ENCODE measurements around the gene OR4K5. TPM values are rescaled to one million over a fixed set of nuclear protein-coding genes. Genes with fewer than 3 reads are reported as not detected.

OR4K5 gene
- total and polyA plus RNA-seq, 2 donors (not counting 1 experiment from before 2014, with no cell fraction given) = not detected

DNA sequence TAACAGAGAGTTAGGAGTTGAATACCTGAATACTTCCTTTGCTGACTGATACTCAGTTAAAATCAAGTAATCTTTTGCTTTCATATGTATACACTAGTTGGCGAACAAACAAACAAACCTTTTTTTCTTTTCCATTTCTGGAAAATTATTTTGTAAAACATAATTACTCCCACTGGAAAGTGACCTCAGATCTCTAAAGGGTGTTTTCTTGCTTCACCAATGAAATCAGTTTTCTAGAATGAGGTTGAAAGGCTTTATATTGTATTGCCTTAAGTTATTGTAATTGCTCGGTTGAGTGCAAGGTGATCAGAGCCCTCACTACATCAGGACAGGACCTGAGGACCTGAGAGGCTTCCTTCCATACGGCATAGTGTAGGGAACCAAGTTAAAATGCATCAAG is 10.2 kb downstream of the OR4K5 start, which contains the start of gene OR4K1:
TSS of gene OR4K1 (plus strand) at position 301 of the 400 bp plus-strand sequence. CDS start 4,750 bp downstream, outside the sequence.
- no peaks in the 10 kb centered on the region for H3K27me3 ChIP-seq (ENCODE audit: control insufficient read depth, insufficient read depth, low read length)
- H3K4me1 ChIP-seq (ENCODE audit: control insufficient read depth, extremely low read depth, insufficient read depth, low read length) = no peaks in the 10 kb centered on the region
- H3K79me2 ChIP-seq (ENCODE audit: control insufficient read depth, insufficient read depth, low read length) = no peaks in the 10 kb centered on the region
- H4K20me1 ChIP-seq (ENCODE audit: control insufficient read depth, extremely low read depth, insufficient read depth, low read length) = no peaks in the 10 kb centered on the region
- no peak within 1 kb of the TSS for H3K9ac ChIP-seq (ENCODE audit: insufficient read depth, low read length)
- H3K4me3 ChIP-seq (replicated peaks in 1 of 4; ENCODE audit: control extremely low read depth in 1 of 4, insufficient read depth in 1 of 4, low read depth in 3 of 4, low read length in 4 of 4) = no peak within 1 kb of the TSS
- DNase-seq (ENCODE audit: low read depth in 2 of 2) = no peak
- no peaks in the 10 kb centered on the region for H3K9me3 ChIP-seq (ENCODE audit: control insufficient read depth, insufficient read depth, low read depth, low read length)
- H3K4me2 ChIP-seq (ENCODE audit: extremely low read depth, insufficient read depth, low read length) = no peak within 1 kb of the TSS
- no peak for TF ChIP-seq EZH2 (IDR thresholded peaks at IDR 0.05; ENCODE audit: low read length, missing control alignments)
- TF ChIP-seq, protein P1, sequence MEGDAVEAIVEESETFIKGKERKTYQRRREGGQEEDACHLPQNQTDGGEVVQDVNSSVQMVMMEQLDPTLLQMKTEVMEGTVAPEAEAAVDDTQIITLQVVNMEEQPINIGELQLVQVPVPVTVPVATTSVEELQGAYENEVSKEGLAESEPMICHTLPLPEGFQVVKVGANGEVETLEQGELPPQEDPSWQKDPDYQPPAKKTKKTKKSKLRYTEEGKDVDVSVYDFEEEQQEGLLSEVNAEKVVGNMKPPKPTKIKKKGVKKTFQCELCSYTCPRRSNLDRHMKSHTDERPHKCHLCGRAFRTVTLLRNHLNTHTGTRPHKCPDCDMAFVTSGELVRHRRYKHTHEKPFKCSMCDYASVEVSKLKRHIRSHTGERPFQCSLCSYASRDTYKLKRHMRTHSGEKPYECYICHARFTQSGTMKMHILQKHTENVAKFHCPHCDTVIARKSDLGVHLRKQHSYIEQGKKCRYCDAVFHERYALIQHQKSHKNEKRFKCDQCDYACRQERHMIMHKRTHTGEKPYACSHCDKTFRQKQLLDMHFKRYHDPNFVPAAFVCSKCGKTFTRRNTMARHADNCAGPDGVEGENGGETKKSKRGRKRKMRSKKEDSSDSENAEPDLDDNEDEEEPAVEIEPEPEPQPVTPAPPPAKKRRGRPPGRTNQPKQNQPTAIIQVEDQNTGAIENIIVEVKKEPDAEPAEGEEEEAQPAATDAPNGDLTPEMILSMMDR (conservative IDR thresholded peaks at IDR 0.05 in 1 of 2, IDR thresholded peaks at IDR 0.05 in 1 of 2; ENCODE audit: low read depth in 1 of 2, low read length in 2 of 2) = no peak
- no peaks in the 10 kb centered on the region for H3K36me3 ChIP-seq (ENCODE audit: control insufficient read depth, insufficient read depth, low read length)
- no peak within 1 kb of the TSS for H2AFZ ChIP-seq (ENCODE audit: low read length)
- no peak within 1 kb of the TSS for H3K27ac ChIP-seq (ENCODE audit: insufficient read depth, low read length)

DNA sequence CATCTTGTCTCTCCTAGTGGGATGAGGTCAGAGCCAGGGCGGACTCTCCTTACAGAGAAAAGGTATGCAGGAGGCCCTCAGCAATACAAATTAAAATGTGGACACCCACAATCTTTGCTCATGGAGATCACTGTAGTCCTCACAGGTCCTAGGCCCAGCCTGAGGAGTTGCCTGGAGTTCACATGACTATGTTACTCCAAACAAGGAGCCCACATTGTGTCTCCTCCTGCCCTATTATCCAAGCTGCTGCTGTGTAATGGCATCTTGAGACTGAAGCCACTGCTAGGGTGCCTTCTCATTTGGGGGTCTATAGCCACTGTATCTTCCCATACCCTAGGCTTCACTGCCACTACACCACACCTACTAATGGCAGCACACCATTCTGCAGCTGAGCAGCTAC is 21.3 kb downstream of the OR4K5 start:
- Histone ChIP-seq H3K27ac (ENCODE audit: insufficient read depth, low read length) (no peak overlapping the region), H4K20me1 (ENCODE audit: control insufficient read depth, extremely low read depth, insufficient read depth, low read length) (no peaks in the 10 kb centered on the region), H3K4me1 (ENCODE audit: control insufficient read depth, extremely low read depth, insufficient read depth, low read length) (no peaks in the 10 kb centered on the region), H3K36me3 (ENCODE audit: control insufficient read depth, insufficient read depth, low read length) (no peaks in the 10 kb centered on the region), H3K9ac (ENCODE audit: insufficient read depth, low read length) (no peak overlapping the region), H3K27me3 (ENCODE audit: control insufficient read depth, insufficient read depth, low read length) (no peaks in the 10 kb centered on the region), H2AFZ (ENCODE audit: low read length) (no peak overlapping the region), H3K4me3 (replicated peaks in 1 of 4; ENCODE audit: control extremely low read depth in 1 of 4, insufficient read depth in 1 of 4, low read depth in 3 of 4, low read length in 4 of 4) (no peak overlapping the region), H3K9me3 (ENCODE audit: control insufficient read depth, insufficient read depth, low read depth, low read length) (no peaks in the 10 kb centered on the region), H3K79me2 (ENCODE audit: control insufficient read depth, insufficient read depth, low read length) (no peaks in the 10 kb centered on the region), H3K4me2 (ENCODE audit: extremely low read depth, insufficient read depth, low read length) (no peak overlapping the region)
- no peak for DNase-seq (ENCODE audit: low read depth in 2 of 2)
- no peak for TF ChIP-seq EZH2 (IDR thresholded peaks at IDR 0.05; ENCODE audit: low read length, missing control alignments)
- TF ChIP-seq, protein P1 (conservative IDR thresholded peaks at IDR 0.05 in 1 of 2, IDR thresholded peaks at IDR 0.05 in 1 of 2; ENCODE audit: low read depth in 1 of 2, low read length in 2 of 2) = no peak

DNA sequence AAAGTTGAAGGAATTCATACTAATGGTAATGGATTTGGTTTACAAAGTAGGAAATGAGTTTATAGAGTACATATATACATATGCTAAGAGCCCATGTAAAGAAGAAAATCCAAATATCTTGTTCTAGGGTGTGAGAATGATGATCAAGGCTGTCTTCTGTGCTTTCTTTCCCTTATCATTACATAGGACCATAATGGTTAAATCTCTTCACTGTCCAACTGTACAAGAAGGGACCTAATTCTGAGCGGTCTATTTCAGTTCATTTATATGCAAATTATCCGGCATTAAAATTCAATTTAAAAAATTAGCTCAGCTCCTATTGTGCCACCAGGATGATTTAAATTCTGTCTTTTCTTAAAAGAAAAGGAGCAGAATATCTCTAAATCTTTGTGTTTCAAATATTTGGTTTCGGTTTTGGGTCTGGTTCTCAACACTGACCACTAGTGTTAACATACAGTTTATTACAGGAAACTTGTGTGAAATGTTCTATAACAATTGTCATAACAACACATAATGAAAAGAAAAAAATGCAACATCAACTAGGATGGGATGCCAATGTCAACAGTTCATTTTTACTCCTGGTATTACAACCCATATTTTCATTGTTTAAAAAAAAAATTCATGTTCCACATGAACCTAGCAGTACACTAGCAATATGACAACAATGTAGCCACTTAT is 27.1 kb downstream of the OR4K5 start:
- no peak overlapping the region for H3K9ac ChIP-seq (ENCODE audit: insufficient read depth, low read length)
- no peaks in the 10 kb centered on the region for H3K4me1 ChIP-seq (ENCODE audit: control insufficient read depth, extremely low read depth, insufficient read depth, low read length)
- H2AFZ ChIP-seq (ENCODE audit: low read length) = no peak overlapping the region
- no peaks in the 10 kb centered on the region for H3K9me3 ChIP-seq (ENCODE audit: control insufficient read depth, insufficient read depth, low read depth, low read length)
- no peaks in the 10 kb centered on the region for H3K36me3 ChIP-seq (ENCODE audit: control insufficient read depth, insufficient read depth, low read length)
- H4K20me1 ChIP-seq (ENCODE audit: control insufficient read depth, extremely low read depth, insufficient read depth, low read length) = no peaks in the 10 kb centered on the region
- no peak overlapping the region for H3K4me3 ChIP-seq (replicated peaks in 1 of 4; ENCODE audit: control extremely low read depth in 1 of 4, insufficient read depth in 1 of 4, low read depth in 3 of 4, low read length in 4 of 4)
- H3K79me2 ChIP-seq (ENCODE audit: control insufficient read depth, insufficient read depth, low read length) = no peaks in the 10 kb centered on the region
- no peaks in the 10 kb centered on the region for H3K27me3 ChIP-seq (ENCODE audit: control insufficient read depth, insufficient read depth, low read length)
- TF ChIP-seq, protein P1 (conservative IDR thresholded peaks at IDR 0.05 in 1 of 2, IDR thresholded peaks at IDR 0.05 in 1 of 2; ENCODE audit: low read depth in 1 of 2, low read length in 2 of 2) = no peak
- TF ChIP-seq EZH2 (IDR thresholded peaks at IDR 0.05; ENCODE audit: low read length, missing control alignments) = no peak
- no peak for DNase-seq (ENCODE audit: low read depth in 2 of 2)
- no peak overlapping the region for H3K4me2 ChIP-seq (ENCODE audit: extremely low read depth, insufficient read depth, low read length)
- no peak overlapping the region for H3K27ac ChIP-seq (ENCODE audit: insufficient read depth, low read length)
